Measurements from ENCODE around the gene NBPF3.
"Not testable (repeated sequence)": the region's sequence is repeated elsewhere in the genome, so short reads cannot be mapped to it uniquely, and the experiment has no call there.

NBPF3 gene

DNA sequence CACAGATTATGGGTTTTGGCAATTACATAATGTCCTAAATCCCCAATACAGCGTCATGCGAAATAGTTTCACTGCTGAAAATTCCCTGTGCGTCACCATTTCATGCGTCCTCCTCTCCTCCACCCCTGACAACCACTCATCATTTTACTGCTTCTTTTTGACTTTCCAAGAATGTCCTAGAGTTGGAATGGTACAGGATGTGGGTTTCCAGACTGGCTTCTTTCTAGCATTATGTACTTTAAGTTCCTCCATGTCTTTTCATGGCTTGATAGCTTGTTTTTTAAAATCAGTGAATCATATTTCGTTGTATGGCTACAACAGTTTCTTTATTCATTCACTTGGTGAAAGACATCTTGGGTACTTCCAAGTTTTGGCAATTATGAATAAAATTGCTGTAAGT, 7.4 kb downstream of the NBPF3 start:
- no peak for DNase-seq (ENCODE audit: low read depth, low spot score)
- Histone ChIP-seq H3K36me3 (ENCODE audit: insufficient read depth, insufficient read length, low read length) (no peaks in the 10 kb centered on the region), H3K4me3 (ENCODE audit: insufficient read length, low read depth) (no peak overlapping the region), H3K4me1 (ENCODE audit: insufficient read depth, insufficient read length) (no peaks in the 10 kb centered on the region), H3K9ac (ENCODE audit: insufficient read length, low read depth) (no peak overlapping the region), H3K27me3 (ENCODE audit: insufficient read depth, insufficient read length) (no peaks in the 10 kb centered on the region), H3K9me3 (ENCODE audit: insufficient read depth, low read length) (no peaks in the 10 kb centered on the region)
- TF ChIP-seq ZNF274 (IDR thresholded peaks at IDR 0.05; ENCODE audit: low read depth, low read length) (no peak), YY1 (IDR thresholded peaks at IDR 0.05; ENCODE audit: insufficient read depth, insufficient read length) (no peak), SUZ12 (IDR thresholded peaks at IDR 0.05; ENCODE audit: extremely low read depth, insufficient read depth, insufficient read length) (no peak)

DNA sequence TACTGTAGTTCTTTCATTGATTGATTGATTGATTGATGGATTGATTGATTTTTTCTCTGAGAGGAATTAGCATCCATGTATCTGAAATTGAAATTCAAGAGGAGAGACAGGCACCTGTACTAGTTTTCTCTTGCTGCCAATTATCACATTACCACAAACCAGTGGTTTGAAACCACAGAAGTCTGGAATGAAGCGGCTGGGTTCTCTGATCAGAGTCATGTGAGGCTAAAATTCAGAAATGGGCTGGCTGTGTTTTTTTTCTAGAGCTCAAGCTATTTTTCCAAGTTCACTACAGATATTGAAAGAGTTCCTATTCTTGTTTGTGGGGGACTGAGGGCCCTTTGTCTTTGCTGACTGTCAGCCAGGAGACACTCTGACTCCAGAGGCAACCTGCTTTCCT, 10.0 kb downstream of the NBPF3 start:
- Histone ChIP-seq H3K4me1 (ENCODE audit: insufficient read depth, insufficient read length) (no peaks in the 10 kb centered on the region), H3K27me3 (ENCODE audit: insufficient read depth, insufficient read length) (no peaks in the 10 kb centered on the region), H3K9ac (ENCODE audit: insufficient read length, low read depth) (no peak overlapping the region), H3K4me3 (ENCODE audit: insufficient read length, low read depth) (no peak overlapping the region), H3K36me3 (ENCODE audit: insufficient read depth, insufficient read length, low read length) (no peaks in the 10 kb centered on the region), H3K9me3 (ENCODE audit: insufficient read depth, low read length) (no peaks in the 10 kb centered on the region)
- DNase-seq (ENCODE audit: low read depth, low spot score): no peak
- no peak for TF ChIP-seq SUZ12 (IDR thresholded peaks at IDR 0.05; ENCODE audit: extremely low read depth, insufficient read depth, insufficient read length)
- TF ChIP-seq YY1 (IDR thresholded peaks at IDR 0.05; ENCODE audit: insufficient read depth, insufficient read length): no peak
- no peak for TF ChIP-seq ZNF274 (IDR thresholded peaks at IDR 0.05; ENCODE audit: low read depth, low read length)

DNA sequence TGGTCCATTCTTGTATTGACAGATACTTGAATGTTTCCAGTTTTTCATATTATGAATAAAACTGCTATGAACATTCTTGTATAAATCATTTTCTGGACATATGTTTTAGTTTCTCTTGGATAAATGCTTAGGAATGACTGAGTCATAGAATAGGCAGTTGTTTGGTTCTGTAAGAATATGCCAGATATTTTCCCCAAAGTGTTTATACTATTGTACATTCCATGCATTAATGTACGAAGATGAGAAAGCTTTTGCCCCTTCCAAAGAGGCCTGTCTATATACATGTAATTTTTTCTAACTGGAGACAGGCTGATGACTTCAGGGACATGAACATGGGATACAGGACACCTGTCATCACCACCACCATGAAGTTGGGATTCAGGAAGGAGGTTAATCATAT, 11.3 kb downstream of the NBPF3 start:
- Histone ChIP-seq H3K36me3 (ENCODE audit: insufficient read depth, insufficient read length, low read length) (no peaks in the 10 kb centered on the region), H3K27me3 (ENCODE audit: insufficient read depth, insufficient read length) (no peaks in the 10 kb centered on the region), H3K9ac (ENCODE audit: insufficient read length, low read depth) (no peak overlapping the region), H3K4me1 (ENCODE audit: insufficient read depth, insufficient read length) (no peaks in the 10 kb centered on the region), H3K9me3 (ENCODE audit: insufficient read depth, low read length) (no peaks in the 10 kb centered on the region), H3K4me3 (ENCODE audit: insufficient read length, low read depth) (no peak overlapping the region)
- DNase-seq (ENCODE audit: low read depth, low spot score): no peak
- TF ChIP-seq YY1 (IDR thresholded peaks at IDR 0.05; ENCODE audit: insufficient read depth, insufficient read length) (no peak), SUZ12 (IDR thresholded peaks at IDR 0.05; ENCODE audit: extremely low read depth, insufficient read depth, insufficient read length) (no peak), ZNF274 (IDR thresholded peaks at IDR 0.05; ENCODE audit: low read depth, low read length) (no peak)

DNA sequence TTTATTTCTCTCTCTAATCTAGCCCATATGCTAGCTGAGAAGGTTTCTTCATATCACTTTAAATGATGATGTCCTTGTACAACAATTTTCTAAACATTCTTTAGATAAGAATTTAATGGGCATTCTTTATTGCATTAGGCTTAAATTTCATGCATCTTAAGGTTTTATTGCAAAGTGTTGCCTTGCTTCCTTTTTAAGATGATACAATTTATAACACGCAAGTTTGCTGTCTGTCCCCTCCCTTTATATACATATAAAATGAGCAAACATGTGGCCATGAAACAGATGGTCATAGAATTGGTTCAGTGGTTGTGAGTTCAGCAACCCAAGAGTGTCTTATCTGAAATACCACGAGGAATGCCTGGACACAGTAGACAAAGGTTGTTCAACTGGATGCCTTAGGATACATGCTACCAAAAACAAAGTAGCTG, 12.1 kb downstream of the NBPF3 start:
- TF ChIP-seq YY1 (IDR thresholded peaks at IDR 0.05; ENCODE audit: insufficient read depth, insufficient read length) (no peak), ZNF274 (IDR thresholded peaks at IDR 0.05; ENCODE audit: low read depth, low read length) (no peak), SUZ12 (IDR thresholded peaks at IDR 0.05; ENCODE audit: extremely low read depth, insufficient read depth, insufficient read length) (no peak)
- no peak overlapping the region for H3K4me3 ChIP-seq (ENCODE audit: insufficient read length, low read depth)
- H3K36me3 ChIP-seq (ENCODE audit: insufficient read depth, insufficient read length, low read length): no peaks in the 10 kb centered on the region
- no peak overlapping the region for H3K9ac ChIP-seq (ENCODE audit: insufficient read length, low read depth)
- H3K4me1 ChIP-seq (ENCODE audit: insufficient read depth, insufficient read length): no peaks in the 10 kb centered on the region
- H3K9me3 ChIP-seq (ENCODE audit: insufficient read depth, low read length): no peaks in the 10 kb centered on the region
- H3K27me3 ChIP-seq (ENCODE audit: insufficient read depth, insufficient read length): no peaks in the 10 kb centered on the region
- no peak for DNase-seq (ENCODE audit: low read depth, low spot score)

DNA sequence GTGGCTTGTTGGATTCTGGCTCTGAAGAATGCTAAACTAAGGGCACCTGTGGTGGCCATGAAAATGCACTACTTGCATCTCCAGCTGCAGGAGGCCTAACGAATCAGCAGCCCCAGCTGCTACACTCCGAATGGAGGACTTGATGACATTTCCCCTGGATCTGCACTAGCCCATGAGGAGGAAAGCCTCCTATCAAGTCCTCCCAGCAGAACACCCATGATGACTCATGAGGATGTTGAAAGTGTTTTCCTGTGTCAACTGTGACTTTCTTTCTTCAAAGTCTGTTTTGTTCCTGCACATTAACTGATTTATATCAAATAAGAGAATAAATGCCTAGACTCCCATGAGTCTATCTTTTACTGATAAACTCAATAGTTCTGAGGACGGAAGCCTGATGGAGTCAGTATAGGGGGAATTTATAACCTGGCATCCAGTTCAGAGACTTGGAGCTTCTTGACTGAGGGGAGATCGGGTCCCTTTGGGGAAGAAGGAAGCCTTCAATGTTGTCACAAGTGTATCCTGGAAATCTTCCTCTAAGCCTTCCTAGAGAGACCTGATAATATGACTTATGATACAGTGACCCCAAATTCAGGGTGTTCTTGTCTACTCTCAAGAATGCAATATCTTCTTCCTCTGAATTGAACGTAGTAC, 14.2 kb downstream of the NBPF3 start:
- H3K4me3 ChIP-seq (ENCODE audit: insufficient read length, low read depth); H3K9me3 ChIP-seq (ENCODE audit: insufficient read depth, low read length); H3K4me1 ChIP-seq (ENCODE audit: insufficient read depth, insufficient read length); H3K9ac ChIP-seq (ENCODE audit: insufficient read length, low read depth); DNase-seq (ENCODE audit: low read depth, low spot score); H3K27me3 ChIP-seq (ENCODE audit: insufficient read depth, insufficient read length); H3K36me3 ChIP-seq (ENCODE audit: insufficient read depth, insufficient read length, low read length): not testable (repeated sequence)

- DNase-seq (ENCODE audit: low read depth, low spot score); H3K4me1 ChIP-seq (ENCODE audit: insufficient read depth, insufficient read length); H3K36me3 ChIP-seq (ENCODE audit: insufficient read depth, insufficient read length, low read length); H3K9me3 ChIP-seq (ENCODE audit: insufficient read depth, low read length); H3K4me3 ChIP-seq (ENCODE audit: insufficient read length, low read depth); H3K27me3 ChIP-seq (ENCODE audit: insufficient read depth, insufficient read length); H3K9ac ChIP-seq (ENCODE audit: insufficient read length, low read depth): not testable (repeated sequence)
Measured at GRCh38 chr1:21454904-21455303, 15.0 kb downstream of the NBPF3 start.

DNA sequence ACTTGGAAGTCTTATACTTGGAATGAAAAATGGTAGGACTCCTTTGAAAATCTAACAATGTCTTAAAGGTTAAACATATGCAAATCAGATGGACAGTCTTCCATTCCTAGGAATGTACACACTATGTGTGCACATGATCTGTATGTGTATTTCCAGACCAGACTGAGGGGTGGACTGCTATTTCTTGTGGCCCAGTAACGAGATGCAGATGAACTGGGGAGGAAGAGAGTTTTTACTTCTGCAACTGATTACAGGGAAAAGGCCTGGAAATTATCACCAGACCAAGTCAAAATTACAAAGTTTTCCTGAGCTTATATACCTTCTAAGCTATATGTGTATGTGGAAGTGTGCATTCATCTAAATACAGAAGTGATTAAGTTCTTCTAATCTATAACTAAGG, 17.7 kb downstream of the NBPF3 start:
- Histone ChIP-seq H3K9ac (ENCODE audit: insufficient read length, low read depth) (no peak overlapping the region), H3K36me3 (ENCODE audit: insufficient read depth, insufficient read length, low read length) (no peaks in the 10 kb centered on the region), H3K27me3 (ENCODE audit: insufficient read depth, insufficient read length) (no peaks in the 10 kb centered on the region), H3K4me1 (ENCODE audit: insufficient read depth, insufficient read length) (no peaks in the 10 kb centered on the region), H3K4me3 (ENCODE audit: insufficient read length, low read depth) (no peak overlapping the region), H3K9me3 (ENCODE audit: insufficient read depth, low read length) (no peaks in the 10 kb centered on the region)
- DNase-seq (ENCODE audit: low read depth, low spot score): no peak
- no peak for TF ChIP-seq ZNF274 (IDR thresholded peaks at IDR 0.05; ENCODE audit: low read depth, low read length)
- TF ChIP-seq YY1 (IDR thresholded peaks at IDR 0.05; ENCODE audit: insufficient read depth, insufficient read length): no peak
- no peak for TF ChIP-seq SUZ12 (IDR thresholded peaks at IDR 0.05; ENCODE audit: extremely low read depth, insufficient read depth, insufficient read length)

GRCh38 chr1:21465127-21465526, 25.2 kb downstream of the NBPF3 start:
- H3K9ac ChIP-seq (ENCODE audit: insufficient read length, low read depth); H3K9me3 ChIP-seq (ENCODE audit: insufficient read depth, low read length); H3K36me3 ChIP-seq (ENCODE audit: insufficient read depth, insufficient read length, low read length); H3K27me3 ChIP-seq (ENCODE audit: insufficient read depth, insufficient read length); H3K4me1 ChIP-seq (ENCODE audit: insufficient read depth, insufficient read length); H3K4me3 ChIP-seq (ENCODE audit: insufficient read length, low read depth); DNase-seq (ENCODE audit: low read depth, low spot score): not testable (repeated sequence)

GRCh38 chr1:21467946-21468345, 28.0 kb downstream of the NBPF3 start:
- not testable (repeated sequence) for H3K27me3 ChIP-seq (ENCODE audit: insufficient read depth, insufficient read length); H3K9me3 ChIP-seq (ENCODE audit: insufficient read depth, low read length); H3K4me1 ChIP-seq (ENCODE audit: insufficient read depth, insufficient read length); DNase-seq (ENCODE audit: low read depth, low spot score); H3K36me3 ChIP-seq (ENCODE audit: insufficient read depth, insufficient read length, low read length); H3K4me3 ChIP-seq (ENCODE audit: insufficient read length, low read depth); H3K9ac ChIP-seq (ENCODE audit: insufficient read length, low read depth)
